Right lobe of liver (tissue), 6 donors: ENCODE results near the gene CEACAM19. TPM values are rescaled to one million over a fixed set of nuclear protein-coding genes. Genes with fewer than 3 reads are reported as not detected.

Experiments
- ATAC-seq, 4 donors: fragments of 200-7000 bp; cut with Tn5 transposase; one replicate each; pipeline ENCODE4 v1.9.1; 2020; ENCODE audit warnings: mild to moderate bottlenecking in 4 of 4, moderate library complexity in 4 of 4
- DNase-seq, 3 donors: peaks; one replicate each; pipeline ENCODE4 v3.0.0-alpha.2; 2020
- H3K27ac ChIP-seq, 3 donors: fragments of 200-600 bp; one replicate each; pipeline ENCODE4 v1.8.0; 2022
- H3K27me3 ChIP-seq, 2 donors: fragments of 200-600 bp; one replicate each; pipeline ENCODE4 v1.8.0; 2022
- H3K36me3 ChIP-seq, 4 donors: fragments of 200-600 bp; sonication (generic) in 1 of 4; one replicate each; pipeline versions ENCODE4 v1.5.1 to v1.8.0; 2017 to 2022; ENCODE audit warnings: control low read depth in 1 of 4
- H3K4me1 ChIP-seq, 4 donors: fragments of 200-600 bp; sonication (generic) in 1 of 4; one replicate each; pipeline versions ENCODE4 v1.5.1 to v1.8.0; 2017 to 2022; ENCODE audit warnings: control low read depth in 1 of 4
- H3K4me3 ChIP-seq, 3 donors: fragments of 200-600 bp; one replicate each; pipeline ENCODE4 v1.8.0; 2022
- H3K9me3 ChIP-seq, 4 donors: fragments of 200-600 bp; sonication (generic) in 1 of 4; one replicate each; pipeline versions ENCODE4 v1.5.1 to v1.8.0; 2017 to 2022; ENCODE audit warnings: control low read depth in 1 of 4
- CTCF ChIP-seq, 4 donors: fragments of 200-600 bp in 3 of 4; fragments of 450-650 bp in 1 of 4; IDR thresholded peaks; one replicate each; pipeline versions ENCODE4 v1.5.1 to v1.8.0; 2016 to 2022; ENCODE audit warnings: antibody characterized with exemption in 4 of 4, mild to moderate bottlenecking in 2 of 4
- POLR2A ChIP-seq: fragments of 450-650 bp; IDR thresholded peaks from one replicate; pipeline ENCODE4 v1.6.1; 2017; ENCODE audit warnings: antibody characterized with exemption, mild to moderate bottlenecking
- WGBS: methylation state at CpG from one replicate; pipeline ENCODE4 v1.1.6; 2018; ENCODE audit warnings: low coverage, low lambda C conversion rate; ENCODE audit not compliant: insufficient coverage; ENCODE audit errors: missing lambda C conversion rate; 5-methylcytosine and 5-hydroxymethylcytosine counted together
- intact Hi-C, 2 donors: fragments of 100-400 bp; cut with DNase I; formaldehyde crosslinking; loops; one replicate each; pipeline versions ENCODE4 v1.11.2 to v1.14.1; 2022
- total RNA-seq, 6 experiments: library from RNA; depleted of rRNA in 2 of 6; stranded (reverse); fragments of >200 nt in 2 of 6; fragmentation: NEBNext Ultra II Directional in 3 of 6; extraction: Animal tissue kit (Norgen Biotek cat#: 25700) in 3 of 6; gene quantifications; one replicate each; pipeline versions ENCODE4 v1.1.0 to v1.2.4, GENCODE V29; 2016 to 2023
- donor health status: DM: no; HTN: yes; CAD: no.
- donor health status: DM: no; HTN: no; CAD: no.
- donor health status: DM: no; HTN: no; CAD: no.
- donor health status: DM: no; HTN: yes; CAD: no.
- donor health status: DM: no; HTN: yes; CAD: no.

Gene CEACAM19
- total RNA-seq, 6 experiments from 2014 or later: 3.3 to 9.0 (median 4.5) TPM

DNA sequence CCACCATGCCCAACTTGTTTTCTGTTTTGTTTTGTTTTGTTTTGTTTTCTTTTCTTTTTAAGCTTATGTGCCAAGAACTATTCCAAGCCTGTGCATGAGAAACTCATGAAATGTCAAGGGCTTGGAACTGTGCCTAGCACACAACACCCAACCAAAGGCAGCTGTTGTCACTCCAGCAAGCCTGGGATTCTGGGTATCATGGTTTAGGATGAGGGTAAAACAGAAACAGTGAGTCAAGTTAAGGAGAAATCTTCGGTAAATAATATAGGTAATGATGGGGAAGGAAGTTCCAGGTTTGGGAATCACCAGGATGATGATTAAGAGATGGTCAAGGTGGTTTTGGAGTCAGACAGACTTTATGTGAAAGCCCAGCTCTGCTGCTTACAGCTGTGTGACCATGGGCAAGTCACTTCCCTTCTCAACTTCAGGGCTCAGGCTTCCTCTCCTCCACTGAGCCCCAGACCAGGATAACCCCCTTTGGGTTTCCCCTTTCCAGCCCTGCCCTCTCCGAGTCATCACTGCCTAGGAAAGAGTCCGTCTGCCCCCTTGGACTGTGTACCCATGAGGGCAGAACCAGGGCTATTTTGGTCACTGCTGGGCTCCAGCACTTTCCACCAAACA, 22.5 kb upstream of the CEACAM19 start:
- DNase-seq: peak; percentile 51 to 71 (median 70)
- intact Hi-C loops: no loop called here
- no peak for TF ChIP-seq POLR2A
- TF ChIP-seq CTCF (IDR thresholded peaks at IDR 0.05): no peak

GRCh38 chr19:44649578-44650145, 21.6 kb upstream of the CEACAM19 start:
- H3K36me3 ChIP-seq: peaks cover 7 to 60% (median 34%) of the 10 kb centered on the region in 4 donors

More for the DNA sequence above, 22.5 kb upstream of the CEACAM19 start:
- ATAC-seq: peak; percentile 54 to 77 (median 64)
- Histone ChIP-seq H3K9me3 (no peaks in the 10 kb centered on the region), H3K36me3 (peaks cover 5 to 60% (median 33%) of the 10 kb centered on the region in 4 donors), H3K4me1 (peaks cover 0 to 40% (median 20%) of the 10 kb centered on the region in 4 donors), H3K27ac (peak overlapping the region in 2 of 3 donors; percentile 67 to 79), H3K27me3 (no peaks in the 10 kb centered on the region), H3K4me3 (no peak overlapping the region)
- 29% methylated on average over 3 of the region's 3 CpGs for WGBS

GRCh38 chr19:44653343-44653742, 17.9 kb upstream of the CEACAM19 start:
- Histone ChIP-seq H3K4me3 (no peak overlapping the region), H3K27ac (no peak overlapping the region), H3K9me3 (no peaks in the 10 kb centered on the region), H3K4me1 (peaks cover 0 to 24% (median 9%) of the 10 kb centered on the region in 4 donors), H3K36me3 (peaks cover 10 to 72% (median 40%) of the 10 kb centered on the region in 4 donors), H3K27me3 (no peaks in the 10 kb centered on the region)
- intact Hi-C loops: loop anchor here in 1 of 2 donors (10.0 kb wide), 1 partner anchor 69 kb away; no protein-coding TSS in a partner anchor
- ATAC-seq (no peak), DNase-seq (peak in 1 of 3 donors; percentile 14)
- 74% methylated on average over 4 of the region's 5 CpGs for WGBS
- TF ChIP-seq POLR2A (no peak), CTCF (IDR thresholded peaks at IDR 0.05) (no peak)

More at GRCh38 chr19:44649578-44650145, 21.6 kb upstream of the CEACAM19 start:
- H3K4me3 ChIP-seq: no peak overlapping the region
- peak; percentile 16 to 45 (median 30) for ATAC-seq
- H3K27me3 ChIP-seq: no peaks in the 10 kb centered on the region
- intact Hi-C loops: loop anchor here in 1 of 2 donors (10.0 kb wide), 1 partner anchor 65 kb away; no protein-coding TSS in a partner anchor
- peak; percentile 28 to 78 (median 70) for DNase-seq
- no CpG with 5 or more reads among the region's 15 CpGs for whole genome bisulfite sequencing
- H3K4me1 ChIP-seq: peaks cover 0 to 40% (median 20%) of the 10 kb centered on the region in 4 donors
- peak overlapping the region in 2 of 3 donors; percentile 67 to 79 for H3K27ac ChIP-seq
- no peaks in the 10 kb centered on the region for H3K9me3 ChIP-seq
- TF ChIP-seq CTCF (IDR thresholded peaks at IDR 0.05) (peak in 1 of 4 donors; percentile 8), POLR2A (no peak)

GRCh38 chr19:44653977-44654774, 17.1 kb upstream of the CEACAM19 start:
- H3K9me3 ChIP-seq: no peaks in the 10 kb centered on the region
- peak; percentile 85 to 88 (median 87) for DNase-seq
- 22% methylated on average over 9 of the region's 16 CpGs for WGBS
- peaks cover 0 to 16% (median 5%) of the 10 kb centered on the region in 4 donors for H3K4me1 ChIP-seq
- H3K36me3 ChIP-seq: peaks cover 10 to 78% (median 45%) of the 10 kb centered on the region in 4 donors
- ATAC-seq: peak; percentile 75 to 90 (median 81)
- intact Hi-C loops: loop anchor here in 1 of 2 donors (10.0 kb wide), 1 partner anchor 69 kb away; no protein-coding TSS in a partner anchor
- H3K27ac ChIP-seq: no peak overlapping the region
- no peak overlapping the region for H3K4me3 ChIP-seq
- no peaks in the 10 kb centered on the region for H3K27me3 ChIP-seq
- TF ChIP-seq POLR2A (no peak), CTCF (IDR thresholded peaks at IDR 0.05) (peak; percentile 63 to 84 (median 74))
